Esophagus muscularis mucosa (tissue), 4 donors: ENCODE measurements around the gene RAD51B.

ENCODE experiments used
- EP300 ChIP-seq: sonication (generic); formaldehyde crosslinking; IDR thresholded peaks from one replicate; pipeline ENCODE4 v1.6.1; 2017; ENCODE audit warnings: antibody characterized with exemption
- POLR2A ChIP-seq: fragments of 450-650 bp; IDR thresholded peaks from one replicate; pipeline ENCODE4 v1.6.1; 2017; ENCODE audit warnings: antibody characterized with exemption, moderate library complexity, mild to moderate bottlenecking, low read depth
- POLR2AphosphoS5 ChIP-seq, 2 donors: sonication (generic); formaldehyde crosslinking; IDR thresholded peaks; one replicate each; pipeline ENCODE4 v1.6.1; 2017; ENCODE audit warnings: antibody characterized with exemption in 2 of 2
- TF ChIP-seq, protein P1 (sequence below), 3 experiments: fragments of 200-600 bp in 2 of 3; fragments of 450-650 bp in 1 of 3; sonication (generic) in 2 of 3; IDR thresholded peaks; one replicate each; pipeline ENCODE4 v1.5.1; 2017 to 2019; ENCODE audit warnings: antibody characterized with exemption in 3 of 3, mild to moderate bottlenecking in 2 of 3, moderate library complexity in 1 of 3

DNA sequence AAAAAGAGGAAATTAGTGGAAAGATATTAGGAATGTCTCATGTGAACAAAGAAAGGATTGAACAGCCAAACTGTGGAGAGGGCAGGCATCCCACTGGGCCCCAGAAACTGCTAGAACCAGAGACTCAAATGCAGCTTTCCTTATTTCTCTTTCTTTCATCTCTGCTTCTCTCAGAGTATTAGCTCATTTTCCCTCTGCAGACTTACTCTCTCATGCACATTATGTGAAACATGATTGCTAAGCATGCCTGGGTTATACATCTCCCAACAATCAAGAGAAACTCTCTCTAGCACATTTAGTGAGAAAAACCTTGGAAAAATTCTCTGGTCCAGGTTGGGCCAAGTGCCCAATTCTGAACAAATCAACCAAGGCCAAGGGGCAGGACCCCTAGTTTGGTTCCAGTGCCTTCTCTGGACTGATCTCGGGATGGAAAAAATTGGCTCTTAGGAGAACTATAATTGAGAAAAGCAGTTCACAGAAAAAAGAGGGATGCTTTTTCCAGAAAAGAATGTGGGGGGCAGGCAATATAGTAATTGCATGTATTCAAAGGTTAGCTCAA is 313.1 kb downstream of the RAD51B start:
- TF ChIP-seq POLR2A = no peak
- TF ChIP-seq, protein P1, sequence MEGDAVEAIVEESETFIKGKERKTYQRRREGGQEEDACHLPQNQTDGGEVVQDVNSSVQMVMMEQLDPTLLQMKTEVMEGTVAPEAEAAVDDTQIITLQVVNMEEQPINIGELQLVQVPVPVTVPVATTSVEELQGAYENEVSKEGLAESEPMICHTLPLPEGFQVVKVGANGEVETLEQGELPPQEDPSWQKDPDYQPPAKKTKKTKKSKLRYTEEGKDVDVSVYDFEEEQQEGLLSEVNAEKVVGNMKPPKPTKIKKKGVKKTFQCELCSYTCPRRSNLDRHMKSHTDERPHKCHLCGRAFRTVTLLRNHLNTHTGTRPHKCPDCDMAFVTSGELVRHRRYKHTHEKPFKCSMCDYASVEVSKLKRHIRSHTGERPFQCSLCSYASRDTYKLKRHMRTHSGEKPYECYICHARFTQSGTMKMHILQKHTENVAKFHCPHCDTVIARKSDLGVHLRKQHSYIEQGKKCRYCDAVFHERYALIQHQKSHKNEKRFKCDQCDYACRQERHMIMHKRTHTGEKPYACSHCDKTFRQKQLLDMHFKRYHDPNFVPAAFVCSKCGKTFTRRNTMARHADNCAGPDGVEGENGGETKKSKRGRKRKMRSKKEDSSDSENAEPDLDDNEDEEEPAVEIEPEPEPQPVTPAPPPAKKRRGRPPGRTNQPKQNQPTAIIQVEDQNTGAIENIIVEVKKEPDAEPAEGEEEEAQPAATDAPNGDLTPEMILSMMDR (IDR thresholded peaks at IDR 0.05) = no peak
- TF ChIP-seq POLR2AphosphoS5 (IDR thresholded peaks at IDR 0.05) = no peak
- TF ChIP-seq EP300 = no peak
